ENCODE measurements around the gene OTOG. TPM values are rescaled to one million over a fixed set of nuclear protein-coding genes. Genes with fewer than 3 reads are reported as not detected.

Gene OTOG
- total RNA-seq, 4 donors from 2014 or later: 0.09 TPM; not detected in 3

GRCh38 chr11:17508306-17508705, 38.8 kb upstream of the OTOG start:
- Histone ChIP-seq H3K36me3 (peaks cover 0 to 16% (median 0%) of the 10 kb centered on the region in 3 donors), H3K4me1 (no peaks in the 10 kb centered on the region), H3K27ac (no peak overlapping the region), H3K9me3 (no peaks in the 10 kb centered on the region), H3K4me3 (no peak overlapping the region), H3K27me3 (no peaks in the 10 kb centered on the region)
- TF ChIP-seq, protein P1, sequence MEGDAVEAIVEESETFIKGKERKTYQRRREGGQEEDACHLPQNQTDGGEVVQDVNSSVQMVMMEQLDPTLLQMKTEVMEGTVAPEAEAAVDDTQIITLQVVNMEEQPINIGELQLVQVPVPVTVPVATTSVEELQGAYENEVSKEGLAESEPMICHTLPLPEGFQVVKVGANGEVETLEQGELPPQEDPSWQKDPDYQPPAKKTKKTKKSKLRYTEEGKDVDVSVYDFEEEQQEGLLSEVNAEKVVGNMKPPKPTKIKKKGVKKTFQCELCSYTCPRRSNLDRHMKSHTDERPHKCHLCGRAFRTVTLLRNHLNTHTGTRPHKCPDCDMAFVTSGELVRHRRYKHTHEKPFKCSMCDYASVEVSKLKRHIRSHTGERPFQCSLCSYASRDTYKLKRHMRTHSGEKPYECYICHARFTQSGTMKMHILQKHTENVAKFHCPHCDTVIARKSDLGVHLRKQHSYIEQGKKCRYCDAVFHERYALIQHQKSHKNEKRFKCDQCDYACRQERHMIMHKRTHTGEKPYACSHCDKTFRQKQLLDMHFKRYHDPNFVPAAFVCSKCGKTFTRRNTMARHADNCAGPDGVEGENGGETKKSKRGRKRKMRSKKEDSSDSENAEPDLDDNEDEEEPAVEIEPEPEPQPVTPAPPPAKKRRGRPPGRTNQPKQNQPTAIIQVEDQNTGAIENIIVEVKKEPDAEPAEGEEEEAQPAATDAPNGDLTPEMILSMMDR (IDR thresholded peaks at IDR 0.05): no peak
- no peak for TF ChIP-seq POLR2A (IDR thresholded peaks at IDR 0.05)
- no peak for DNase-seq

- H3K27ac ChIP-seq: no peak overlapping the region
- no peaks in the 10 kb centered on the region for H3K9me3 ChIP-seq
- no peak for TF ChIP-seq POLR2A (IDR thresholded peaks at IDR 0.05)
- H3K4me1 ChIP-seq: no peaks in the 10 kb centered on the region
- DNase-seq: no peak
- H3K4me3 ChIP-seq: no peak overlapping the region
- peaks cover 0 to 16% (median 0%) of the 10 kb centered on the region in 3 donors for H3K36me3 ChIP-seq
- H3K27me3 ChIP-seq: no peaks in the 10 kb centered on the region
These were observed 38.3 kb upstream of the OTOG start for GRCh38 chr11:17508791-17509190.

DNA sequence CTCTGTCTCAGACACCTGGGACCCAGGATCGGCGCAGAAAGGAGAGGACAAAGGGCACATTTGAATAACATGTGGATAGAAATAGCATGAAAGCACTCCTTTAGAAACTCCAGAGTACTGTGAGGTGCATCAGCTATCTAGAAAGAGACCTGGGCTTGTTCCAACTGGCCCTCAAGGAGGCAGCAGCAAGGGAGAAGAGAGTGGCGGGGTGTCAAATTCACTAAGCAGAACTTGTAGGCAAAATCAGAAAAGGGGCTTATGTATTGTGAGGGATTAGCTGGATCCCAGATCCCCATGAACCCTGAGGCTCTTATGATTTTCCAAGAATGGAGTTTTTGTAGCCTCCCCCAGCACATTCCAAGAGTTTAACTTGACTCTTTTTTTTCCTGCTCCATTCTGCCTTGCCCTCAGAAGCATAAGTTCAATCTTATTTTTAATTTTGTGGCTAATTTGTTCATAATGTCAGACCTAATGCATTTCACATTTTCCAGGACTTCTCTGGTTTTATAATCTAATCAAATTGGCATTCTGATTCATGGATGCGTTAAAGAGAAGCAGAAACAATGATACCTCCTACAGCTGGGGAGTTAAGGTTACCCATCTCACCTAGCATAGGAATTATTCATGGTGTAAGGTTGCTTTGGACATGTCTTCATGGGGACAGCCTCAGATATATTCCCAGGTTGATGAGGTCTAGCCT, 36.4 kb upstream of the OTOG start:
- Histone ChIP-seq H3K9me3 (no peaks in the 10 kb centered on the region), H3K27me3 (no peaks in the 10 kb centered on the region), H3K4me3 (no peak overlapping the region), H3K36me3 (peaks cover 0 to 16% (median 0%) of the 10 kb centered on the region in 3 donors), H3K4me1 (no peaks in the 10 kb centered on the region), H3K27ac (no peak overlapping the region)
- DNase-seq: no peak
- no peak for TF ChIP-seq POLR2A (IDR thresholded peaks at IDR 0.05)
- TF ChIP-seq, protein P1 (IDR thresholded peaks at IDR 0.05): no peak

GRCh38 chr11:17511571-17511970, 35.5 kb upstream of the OTOG start:
- Histone ChIP-seq H3K36me3 (peaks cover 0 to 16% (median 0%) of the 10 kb centered on the region in 3 donors), H3K9me3 (no peaks in the 10 kb centered on the region), H3K4me3 (no peak overlapping the region), H3K27me3 (no peaks in the 10 kb centered on the region), H3K27ac (no peak overlapping the region), H3K4me1 (no peaks in the 10 kb centered on the region)
- TF ChIP-seq, protein P1 (IDR thresholded peaks at IDR 0.05): no peak
- TF ChIP-seq POLR2A (IDR thresholded peaks at IDR 0.05): no peak
- no peak for DNase-seq

DNA sequence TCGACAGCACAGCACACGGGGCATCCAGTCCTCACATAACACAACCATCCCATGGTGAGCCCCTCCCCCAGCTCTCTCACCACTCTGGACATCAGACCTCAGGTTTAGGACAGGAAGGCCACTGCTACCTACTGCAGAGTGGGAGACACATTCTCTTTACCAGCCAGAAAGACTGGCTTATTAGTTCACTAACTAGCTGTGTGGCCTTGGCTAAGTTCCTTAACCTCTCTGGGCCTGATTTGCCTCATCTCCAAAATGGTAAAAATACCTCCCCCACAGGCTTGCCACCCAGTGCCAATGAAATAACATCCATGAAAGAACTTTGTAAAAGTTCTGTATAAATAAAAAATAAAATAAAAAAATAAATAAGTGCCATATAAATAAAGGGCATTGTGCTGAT, 35.0 kb upstream of the OTOG start:
- H3K9me3 ChIP-seq: no peaks in the 10 kb centered on the region
- no peaks in the 10 kb centered on the region for H3K4me1 ChIP-seq
- no peak for TF ChIP-seq POLR2A (IDR thresholded peaks at IDR 0.05)
- TF ChIP-seq, protein P1 (IDR thresholded peaks at IDR 0.05): no peak
- no peaks in the 10 kb centered on the region for H3K27me3 ChIP-seq
- H3K36me3 ChIP-seq: peaks cover 0 to 21% (median 0%) of the 10 kb centered on the region in 3 donors
- no peak overlapping the region for H3K27ac ChIP-seq
- no peak for DNase-seq
- H3K4me3 ChIP-seq: no peak overlapping the region

DNA sequence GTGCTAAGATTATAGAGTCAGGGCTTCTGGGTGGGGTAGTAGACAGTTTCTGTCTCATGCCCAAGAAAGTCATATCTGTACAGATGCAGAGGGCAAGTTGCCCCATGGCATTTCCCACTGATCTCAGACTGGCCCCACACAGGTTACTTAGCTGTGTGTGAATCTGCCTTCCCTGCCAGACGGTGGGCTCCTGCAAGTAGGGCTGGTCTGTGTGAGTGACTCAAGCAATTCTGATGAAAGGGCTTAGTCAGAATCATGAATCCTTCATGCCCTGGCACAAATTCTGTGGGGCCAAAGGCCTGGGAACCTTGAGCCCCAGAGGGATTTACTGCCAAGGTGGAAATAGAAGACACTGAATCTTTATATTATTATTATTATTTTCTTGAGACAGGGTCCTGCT, 33.2 kb upstream of the OTOG start:
- peaks cover 0 to 34% (median 0%) of the 10 kb centered on the region in 3 donors for H3K36me3 ChIP-seq
- H3K27me3 ChIP-seq: no peaks in the 10 kb centered on the region
- H3K27ac ChIP-seq: no peak overlapping the region
- H3K4me3 ChIP-seq: no peak overlapping the region
- no peaks in the 10 kb centered on the region for H3K9me3 ChIP-seq
- H3K4me1 ChIP-seq: no peaks in the 10 kb centered on the region
- no peak for TF ChIP-seq POLR2A (IDR thresholded peaks at IDR 0.05)
- TF ChIP-seq, protein P1 (IDR thresholded peaks at IDR 0.05): no peak
- DNase-seq: no peak

Measured in Peyer's patch (tissue), 4 donors.